Measurements from ENCODE around the gene AFMID. TPM values are rescaled to one million over a fixed set of nuclear protein-coding genes. Genes with fewer than 3 reads are reported as not detected.
A peak's percentile ranks its signal among the peaks of the same experiment; 100 is the strongest.
"Not testable (repeated sequence)": the region's sequence is repeated elsewhere in the genome, so short reads cannot be mapped to it uniquely, and the experiment has no call there.

AFMID gene, protein sequence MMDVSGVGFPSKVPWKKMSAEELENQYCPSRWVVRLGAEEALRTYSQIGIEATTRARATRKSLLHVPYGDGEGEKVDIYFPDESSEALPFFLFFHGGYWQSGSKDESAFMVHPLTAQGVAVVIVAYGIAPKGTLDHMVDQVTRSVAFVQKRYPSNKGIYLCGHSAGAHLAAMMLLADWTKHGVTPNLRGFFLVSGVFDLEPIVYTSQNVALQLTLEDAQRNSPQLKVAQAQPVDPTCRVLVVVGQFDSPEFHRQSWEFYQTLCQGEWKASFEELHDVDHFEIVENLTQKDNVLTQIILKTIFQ
- 3.5 TPM for total RNA-seq
- 1 to 10 TPM; 1.8 to 5.5 (median 2.6) TPM for polyA plus RNA-seq

GRCh38 chr17:78186692-78187595 lies at the start of gene AFMID, which contains the start of gene TK1:
Gene AFMID (plus strand): TSS chr17:78187362. CDS start chr17:78187371, 9 bp downstream.
Gene TK1 (minus strand): TSS chr17:78187052. CDS start chr17:78186994, 58 bp downstream.
- Histone ChIP-seq H3K27me3 (ENCODE audit: control insufficient read depth, insufficient read depth, low read length) (no peaks in the 10 kb centered on the region), H3K4me1 (ENCODE audit: control insufficient read depth, insufficient read depth, low read length, poor library complexity, severe bottlenecking) (peaks cover 19% of the 10 kb centered on the region), H3K9me3 (ENCODE audit: control insufficient read depth in 2 of 2, low read length in 2 of 2) (no peaks in the 10 kb centered on the region), H3K36me3 (ENCODE audit: control insufficient read depth, insufficient read depth, low read length) (no peaks in the 10 kb centered on the region), H3K27ac (ENCODE audit: insufficient read depth, low read length, poor library complexity, severe bottlenecking) (peak within 1 kb of the TSS; percentile 23), H3K4me3 (ENCODE audit: low read depth, low read length) (peak within 1 kb of the TSS; percentile 84)
- H3K36me3 Mint-ChIP-seq: no peaks in the 10 kb centered on the region
- H3K27me3 Mint-ChIP-seq: no peaks in the 10 kb centered on the region
- DNase-seq: peak; percentile 71 to 93 (median 80)
- peak within 1 kb of the TSS; percentile 78 to 92 (median 87) for H3K4me3 Mint-ChIP-seq
- peak; percentile 83 to 86 for ATAC-seq (ENCODE audit: low read depth in 2 of 2)
- no peaks in the 10 kb centered on the region for H3K9me3 Mint-ChIP-seq
- peaks cover 2 to 28% (median 12%) of the 10 kb centered on the region in 4 donors for H3K4me1 Mint-ChIP-seq
- H3K27ac Mint-ChIP-seq: peak within 1 kb of the TSS; percentile 49 to 60 (median 56)

- no peaks in the 10 kb centered on the region for H3K27me3 ChIP-seq (ENCODE audit: control insufficient read depth, insufficient read depth, low read length)
- ATAC-seq (ENCODE audit: low read depth in 2 of 2) (peak; percentile 7 to 12), DNase-seq (peak in 2 of 3 donors; percentile 44 to 66)
- Mint-ChIP-seq H3K9me3 (no peaks in the 10 kb centered on the region), H3K4me3 (peak overlapping the region in 3 of 4 donors; percentile 46 to 85 (median 65)), H3K27ac (peak overlapping the region in 2 of 3 donors; percentile 46 to 94), H3K36me3 (peaks cover 30% of the 10 kb centered on the region), H3K27me3 (no peaks in the 10 kb centered on the region), H3K4me1 (peaks cover 9 to 86% (median 32%) of the 10 kb centered on the region in 4 donors)
- peaks cover 50% of the 10 kb centered on the region for H3K36me3 ChIP-seq (ENCODE audit: control insufficient read depth, insufficient read depth, low read length)
- H3K27ac ChIP-seq (ENCODE audit: insufficient read depth, low read length, poor library complexity, severe bottlenecking): peak overlapping the region; percentile 45
- H3K4me3 ChIP-seq (ENCODE audit: low read depth, low read length): no peak overlapping the region
- H3K9me3 ChIP-seq (ENCODE audit: control insufficient read depth in 2 of 2, low read length in 2 of 2): no peaks in the 10 kb centered on the region
- H3K4me1 ChIP-seq (ENCODE audit: control insufficient read depth, insufficient read depth, low read length, poor library complexity, severe bottlenecking): peaks cover 78% of the 10 kb centered on the region
These were observed 49.6 kb upstream of the AFMID start for GRCh38 chr17:78137392-78138203.

DNA sequence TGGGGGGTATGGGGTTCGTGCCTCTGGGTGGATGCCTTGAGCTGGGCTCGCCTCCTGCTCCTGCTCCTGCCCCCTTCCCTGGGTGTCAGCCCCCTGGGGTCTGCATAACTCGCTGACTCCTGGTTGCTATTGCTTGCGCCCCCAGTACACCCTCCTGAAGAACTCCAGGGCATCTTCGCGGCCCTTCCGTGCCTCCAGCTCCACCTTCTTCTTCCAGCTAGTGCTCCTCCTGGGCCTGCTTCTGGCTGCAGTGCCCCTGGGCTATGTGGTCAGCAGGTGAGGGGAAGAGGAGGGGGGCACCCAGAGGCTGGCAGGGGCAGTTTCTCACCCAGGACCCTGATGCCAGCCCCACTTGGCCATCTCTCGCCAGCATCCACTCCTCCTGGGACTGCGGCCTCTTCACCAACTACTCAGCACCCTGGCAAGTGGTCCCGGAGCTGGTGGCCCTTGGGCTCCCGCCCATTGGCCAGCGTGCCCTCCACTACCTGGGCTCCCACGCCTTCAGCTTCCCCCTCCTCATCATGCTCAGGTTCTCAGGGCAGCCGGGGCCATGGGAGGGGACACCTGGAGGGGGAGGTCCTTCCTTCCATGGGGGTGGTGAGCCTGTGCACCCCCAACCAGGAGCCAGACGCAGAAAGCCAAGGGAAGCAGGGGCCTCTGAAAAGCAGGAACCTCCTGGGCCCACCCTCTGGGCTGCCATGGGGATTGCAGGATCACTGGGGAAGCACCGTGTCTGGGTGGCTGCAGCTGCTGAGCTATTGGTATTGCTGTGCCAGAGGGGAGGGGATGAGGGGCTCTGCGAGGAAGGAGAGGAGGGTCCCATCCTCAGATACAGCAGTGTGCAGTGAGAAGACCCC lies 48.7 kb upstream of the AFMID start:
- Histone ChIP-seq H3K27me3 (ENCODE audit: control insufficient read depth, insufficient read depth, low read length) (no peaks in the 10 kb centered on the region), H3K27ac (ENCODE audit: insufficient read depth, low read length, poor library complexity, severe bottlenecking) (peak overlapping the region; percentile 45), H3K36me3 (ENCODE audit: control insufficient read depth, insufficient read depth, low read length) (peaks cover 46% of the 10 kb centered on the region), H3K4me1 (ENCODE audit: control insufficient read depth, insufficient read depth, low read length, poor library complexity, severe bottlenecking) (peaks cover 73% of the 10 kb centered on the region), H3K4me3 (ENCODE audit: low read depth, low read length) (no peak overlapping the region), H3K9me3 (ENCODE audit: control insufficient read depth in 2 of 2, low read length in 2 of 2) (no peaks in the 10 kb centered on the region)
- Mint-ChIP-seq H3K27me3 (no peaks in the 10 kb centered on the region), H3K36me3 (peaks cover 29% of the 10 kb centered on the region), H3K4me3 (peak overlapping the region in 3 of 4 donors; percentile 31 to 85 (median 35)), H3K4me1 (peaks cover 9 to 85% (median 31%) of the 10 kb centered on the region in 4 donors), H3K27ac (peak overlapping the region in 1 of 3 donors; percentile 82), H3K9me3 (no peaks in the 10 kb centered on the region)
- DNase-seq (no peak), ATAC-seq (ENCODE audit: low read depth in 2 of 2) (no peak)

DNA sequence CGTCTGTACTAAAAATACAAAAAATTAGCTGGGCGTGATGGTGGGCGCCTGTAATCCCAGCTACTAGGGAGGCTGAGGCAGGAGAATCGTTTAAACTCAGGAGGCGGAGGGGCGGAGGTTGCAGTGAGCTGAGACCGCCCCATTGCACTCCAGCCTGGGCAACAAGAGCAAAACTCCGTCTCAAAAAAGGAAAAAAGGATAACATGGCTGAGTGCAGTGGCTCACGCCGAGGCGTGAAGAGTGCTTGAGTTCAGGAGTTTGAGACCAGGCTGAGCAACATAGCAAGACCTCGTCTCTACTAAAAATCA lies 47.3 kb upstream of the AFMID start:
- H3K27ac ChIP-seq (ENCODE audit: insufficient read depth, low read length, poor library complexity, severe bottlenecking): peak overlapping the region; percentile 65
- H3K9me3 ChIP-seq (ENCODE audit: control insufficient read depth in 2 of 2, low read length in 2 of 2); H3K4me3 ChIP-seq (ENCODE audit: low read depth, low read length); H3K27me3 ChIP-seq (ENCODE audit: control insufficient read depth, insufficient read depth, low read length); H3K27me3 Mint-ChIP-seq; H3K9me3 Mint-ChIP-seq; DNase-seq; ATAC-seq (ENCODE audit: low read depth in 2 of 2): not testable (repeated sequence)
- Mint-ChIP-seq H3K4me3 (peak overlapping the region; percentile 40 to 82 (median 75)), H3K36me3 (peaks cover 17% of the 10 kb centered on the region), H3K27ac (peak overlapping the region; percentile 51 to 92 (median 66)), H3K4me1 (peaks cover 0 to 80% (median 23%) of the 10 kb centered on the region in 4 donors)
- peaks cover 66% of the 10 kb centered on the region for H3K4me1 ChIP-seq (ENCODE audit: control insufficient read depth, insufficient read depth, low read length, poor library complexity, severe bottlenecking)
- H3K36me3 ChIP-seq (ENCODE audit: control insufficient read depth, insufficient read depth, low read length): peaks cover 35% of the 10 kb centered on the region

GRCh38 chr17:78140169-78141051 lies 46.8 kb upstream of the AFMID start:
- peaks cover 16% of the 10 kb centered on the region for H3K36me3 Mint-ChIP-seq
- peak; percentile 92 to 94 (median 94) for DNase-seq
- no peaks in the 10 kb centered on the region for H3K27me3 Mint-ChIP-seq
- H3K4me1 Mint-ChIP-seq: peaks cover 0 to 75% (median 23%) of the 10 kb centered on the region in 4 donors
- peak overlapping the region; percentile 40 to 82 (median 75) for H3K4me3 Mint-ChIP-seq
- Histone ChIP-seq H3K4me1 (ENCODE audit: control insufficient read depth, insufficient read depth, low read length, poor library complexity, severe bottlenecking) (peaks cover 61% of the 10 kb centered on the region), H3K27me3 (ENCODE audit: control insufficient read depth, insufficient read depth, low read length) (no peaks in the 10 kb centered on the region), H3K4me3 (ENCODE audit: low read depth, low read length) (no peak overlapping the region), H3K36me3 (ENCODE audit: control insufficient read depth, insufficient read depth, low read length) (peaks cover 29% of the 10 kb centered on the region), H3K9me3 (ENCODE audit: control insufficient read depth in 2 of 2, low read length in 2 of 2) (no peaks in the 10 kb centered on the region), H3K27ac (ENCODE audit: insufficient read depth, low read length, poor library complexity, severe bottlenecking) (peak overlapping the region; percentile 65)
- ATAC-seq (ENCODE audit: low read depth in 2 of 2): peak; percentile 81 to 87
- peak overlapping the region; percentile 51 to 92 (median 66) for H3K27ac Mint-ChIP-seq
- no peaks in the 10 kb centered on the region for H3K9me3 Mint-ChIP-seq

DNA sequence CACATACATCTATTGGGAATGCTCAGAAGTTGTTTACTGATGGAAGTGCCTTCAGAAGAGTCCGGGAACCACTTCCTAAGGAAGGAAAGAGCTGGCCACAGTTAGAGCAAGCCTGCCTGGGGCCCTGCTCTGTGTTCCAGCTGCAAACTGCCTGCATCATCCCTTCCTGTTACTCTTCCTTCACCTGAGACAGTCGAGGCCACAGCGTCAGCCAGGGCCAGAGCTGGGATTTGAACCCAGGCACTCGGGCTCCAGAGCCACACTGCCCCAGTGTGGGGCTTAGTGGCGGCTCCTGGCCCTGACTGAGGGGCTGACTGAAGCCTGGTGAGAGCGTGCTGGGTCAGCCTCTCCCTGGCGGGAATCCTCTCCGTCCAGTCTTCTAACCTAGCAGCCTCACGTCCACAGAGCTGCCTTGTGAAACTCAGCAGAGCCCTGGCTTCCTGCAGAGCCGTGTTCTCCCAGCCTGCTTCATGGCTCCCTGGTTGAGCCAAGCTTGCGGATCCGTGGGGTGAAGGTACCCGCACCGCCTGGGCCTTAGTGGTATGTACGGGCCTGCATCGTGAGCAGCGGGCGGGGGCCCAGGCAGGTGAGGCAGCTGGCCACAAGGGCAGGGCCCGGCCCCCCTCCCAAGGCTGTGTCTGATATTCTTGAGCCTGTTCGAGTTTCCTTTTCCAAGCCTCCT lies 45.6 kb upstream of the AFMID start:
- ATAC-seq (ENCODE audit: low read depth in 2 of 2) (no peak), DNase-seq (no peak)
- Histone ChIP-seq H3K27me3 (ENCODE audit: control insufficient read depth, insufficient read depth, low read length) (no peaks in the 10 kb centered on the region), H3K27ac (ENCODE audit: insufficient read depth, low read length, poor library complexity, severe bottlenecking) (peak overlapping the region; percentile 14), H3K4me1 (ENCODE audit: control insufficient read depth, insufficient read depth, low read length, poor library complexity, severe bottlenecking) (peaks cover 51% of the 10 kb centered on the region), H3K4me3 (ENCODE audit: low read depth, low read length) (no peak overlapping the region), H3K9me3 (ENCODE audit: control insufficient read depth in 2 of 2, low read length in 2 of 2) (no peaks in the 10 kb centered on the region), H3K36me3 (ENCODE audit: control insufficient read depth, insufficient read depth, low read length) (peaks cover 17% of the 10 kb centered on the region)
- Mint-ChIP-seq H3K27me3 (no peaks in the 10 kb centered on the region), H3K4me3 (no peak overlapping the region), H3K27ac (no peak overlapping the region), H3K36me3 (peaks cover 9% of the 10 kb centered on the region), H3K4me1 (peaks cover 0 to 63% (median 16%) of the 10 kb centered on the region in 4 donors), H3K9me3 (no peaks in the 10 kb centered on the region)

Measured in CD4-positive, CD25-positive, alpha-beta regulatory T cell (primary cell).